CD14-positive monocyte (primary cell): ENCODE measurements around the gene IL20. TPM values are rescaled to one million over a fixed set of nuclear protein-coding genes. Genes with fewer than 3 reads are reported as not detected.

Experiments
- DNase-seq, 3 donors: peaks; one replicate each; pipeline ENCODE4 v3.0.0-alpha.2; 2011 to 2022
- H2AFZ ChIP-seq: 2 replicates; pipeline ENCODE4 v1.6.0; 2012; ENCODE audit warnings: mild to moderate bottlenecking, low read depth, low read length, inconsistent platforms; ENCODE audit not compliant: insufficient read depth, poor library complexity, severe bottlenecking
- H3K27ac ChIP-seq, 2 donors: 1 replicate in 1 of 2; 2 replicates in 1 of 2; pipeline ENCODE4 v1.5.1; 2012 to 2013; ENCODE audit warnings: low read length in 2 of 2, control low read depth in 1 of 2, inconsistent platforms in 1 of 2, low read depth in 1 of 2, mild to moderate bottlenecking in 1 of 2
- H3K27me3 ChIP-seq, 2 donors: one replicate each; pipeline versions ENCODE4 v1.6.0 to v1.6.1; 2011 to 2013; ENCODE audit warnings: low read length in 2 of 2; ENCODE audit not compliant: control insufficient read depth in 2 of 2, insufficient read depth in 2 of 2
- H3K36me3 ChIP-seq, 2 donors: replicated peaks in 1 of 2; 1 replicate in 1 of 2; 2 replicates in 1 of 2; pipeline versions ENCODE4 v1.5.1 to v1.6.1; 2012 to 2013; ENCODE audit warnings: low read length in 2 of 2, control low read depth in 1 of 2, inconsistent platforms in 1 of 2, mild to moderate bottlenecking in 1 of 2; ENCODE audit not compliant: insufficient read depth in 2 of 2, control insufficient read depth in 1 of 2
- H3K4me1 ChIP-seq, 2 donors: 1 replicate in 1 of 2; 2 replicates in 1 of 2; pipeline versions ENCODE4 v1.5.1 to v1.6.1; 2012 to 2013; ENCODE audit warnings: low read length in 2 of 2, control low read depth in 1 of 2, inconsistent platforms in 1 of 2, mild to moderate bottlenecking in 1 of 2, moderate library complexity in 1 of 2; ENCODE audit not compliant: insufficient read depth in 2 of 2, control insufficient read depth in 1 of 2
- H3K4me2 ChIP-seq: replicated peaks from 2 replicates; pipeline ENCODE3; 2012; ENCODE audit warnings: low read length, moderate library complexity, mild to moderate bottlenecking; ENCODE audit not compliant: poor library complexity, severe bottlenecking; ENCODE audit errors: extremely low read depth
- H3K4me3 ChIP-seq, 3 experiments: fragments of 200-600 bp in 1 of 3; sonication (generic) in 1 of 3; replicated peaks in 1 of 3; 1 replicate in 2 of 3; 2 replicates in 1 of 3; pipeline ENCODE4 v1.5.1; 2011 to 2013; ENCODE audit warnings: low read length in 3 of 3, mild to moderate bottlenecking in 3 of 3, control low read depth in 2 of 3, low read depth in 2 of 3, inconsistent platforms in 1 of 3, moderate library complexity in 1 of 3
- H3K79me2 ChIP-seq: 2 replicates; pipeline ENCODE4 v1.6.0; 2012; ENCODE audit warnings: mild to moderate bottlenecking, control low read depth, inconsistent platforms, low read length, moderate library complexity; ENCODE audit not compliant: insufficient read depth
- H3K9ac ChIP-seq: 2 replicates; pipeline ENCODE4 v1.6.0; 2017; ENCODE audit warnings: low read length, mild to moderate bottlenecking; ENCODE audit not compliant: insufficient read depth, poor library complexity, severe bottlenecking
- H3K9me3 ChIP-seq, 2 donors: replicated peaks in 1 of 2; 1 replicate in 1 of 2; 2 replicates in 1 of 2; pipeline versions ENCODE4 v1.5.1 to v1.6.1; 2012 to 2013; ENCODE audit warnings: low read length in 2 of 2, control low read depth in 1 of 2; ENCODE audit not compliant: control insufficient read depth in 1 of 2, insufficient read depth in 1 of 2
- H4K20me1 ChIP-seq: 2 replicates; pipeline ENCODE4 v1.6.0; 2012; ENCODE audit warnings: mild to moderate bottlenecking, low read length, control low read depth, moderate library complexity; ENCODE audit not compliant: insufficient read depth
- H3K27ac Mint-ChIP-seq, 7 donors: one replicate each; pipeline ENCODE4 v1.8.0; 2020; ENCODE audit warnings: mild to moderate bottlenecking in 7 of 7, mixed read lengths in 7 of 7, moderate library complexity in 6 of 7, inconsistent platforms in 2 of 7
- H3K27me3 Mint-ChIP-seq, 3 donors: one replicate each; pipeline ENCODE4 v1.8.0; 2021 to 2022; ENCODE audit warnings: low read depth in 3 of 3, mild to moderate bottlenecking in 3 of 3, mixed read lengths in 3 of 3, moderate library complexity in 3 of 3, inconsistent platforms in 1 of 3
- H3K36me3 Mint-ChIP-seq, 2 donors: one replicate each; pipeline ENCODE4 v1.8.0; 2020; ENCODE audit warnings: mixed read lengths in 2 of 2, inconsistent platforms in 1 of 2, mild to moderate bottlenecking in 1 of 2
- H3K4me1 Mint-ChIP-seq: one replicate; pipeline ENCODE4 v1.8.0; 2020; ENCODE audit warnings: mild to moderate bottlenecking, mixed read lengths
- H3K4me3 Mint-ChIP-seq, 2 donors: one replicate each; pipeline ENCODE4 v1.8.0; 2020; ENCODE audit warnings: mild to moderate bottlenecking in 2 of 2, mixed read lengths in 2 of 2, moderate library complexity in 1 of 2
- H3K9me3 Mint-ChIP-seq, 7 donors: one replicate each; pipeline ENCODE4 v1.8.0; 2020 to 2022; ENCODE audit warnings: mixed read lengths in 7 of 7, mild to moderate bottlenecking in 6 of 7, moderate library complexity in 6 of 7, inconsistent platforms in 2 of 7
- WGBS: methylation state at CpG from one replicate; pipeline ENCODE4 v1.1.5; 2013; ENCODE audit warnings: missing lambda C conversion rate; ENCODE audit not compliant: insufficient coverage; 5-methylcytosine and 5-hydroxymethylcytosine counted together
- intact Hi-C, 2 donors: fragments of 100-400 bp; cut with micrococcal nuclease; formaldehyde crosslinking; loops; one replicate each; pipeline versions ENCODE4 v1.15.0 to v1.15.1; 2023
- polyA plus RNA-seq, 3 donors: library from polyadenylated mRNA; depleted of rRNA in 1 of 3; unstranded in 2 of 3; stranded (reverse) in 1 of 3; fragments of 300-500 nt in 2 of 3; fragments of >200 nt in 1 of 3; fragmentation: Illumina TruSeq in 2 of 3; gene quantifications; 1 replicate in 2 of 3; 2 replicates in 1 of 3; pipeline ENCODE4 v1.2.3, GENCODE V29; 2012 to 2021
- TF ChIP-seq, protein P1 (sequence below): fragments of 200-600 bp; IDR thresholded peaks from one replicate; pipeline ENCODE4 v1.8.0; 2022; ENCODE audit warnings: antibody characterized with exemption, mild to moderate bottlenecking

IL20 gene
- polyA plus RNA-seq, 3 donors, result not detected

DNA sequence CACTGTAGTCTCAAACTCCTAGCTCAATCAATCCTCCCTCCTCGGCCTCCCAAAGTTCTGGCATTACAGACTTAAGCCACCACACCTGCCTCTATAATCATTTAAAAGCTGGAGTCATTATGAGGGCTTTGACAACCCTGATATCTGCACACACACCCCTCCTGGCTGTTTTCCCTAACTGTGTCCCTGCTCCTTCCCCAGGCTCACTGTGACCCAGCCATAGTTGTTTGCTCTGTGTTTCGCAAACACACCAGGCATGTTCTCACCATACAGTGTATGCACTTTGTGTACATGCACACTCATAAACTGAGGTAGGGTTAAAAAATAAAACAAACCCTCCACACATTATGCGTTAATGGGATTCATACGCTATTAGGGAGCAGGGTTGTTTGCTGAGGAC lies 21.8 kb upstream of the IL20 start:
- no peak overlapping the region for H3K4me2 ChIP-seq
- Mint-ChIP-seq H3K27ac (no peak overlapping the region), H3K4me3 (no peak overlapping the region), H3K4me1 (no peaks in the 10 kb centered on the region), H3K27me3 (peaks cover 0 to 10% (median 4%) of the 10 kb centered on the region in 3 donors), H3K9me3 (no peaks in the 10 kb centered on the region), H3K36me3 (no peaks in the 10 kb centered on the region)
- no peak overlapping the region for H2AFZ ChIP-seq
- no peaks in the 10 kb centered on the region for H3K79me2 ChIP-seq
- H3K4me1 ChIP-seq, result no peaks in the 10 kb centered on the region
- H4K20me1 ChIP-seq, result no peaks in the 10 kb centered on the region
- H3K27ac ChIP-seq, result no peak overlapping the region
- no peaks in the 10 kb centered on the region for H3K27me3 ChIP-seq
- H3K4me3 ChIP-seq, result no peak overlapping the region
- TF ChIP-seq, protein P1, sequence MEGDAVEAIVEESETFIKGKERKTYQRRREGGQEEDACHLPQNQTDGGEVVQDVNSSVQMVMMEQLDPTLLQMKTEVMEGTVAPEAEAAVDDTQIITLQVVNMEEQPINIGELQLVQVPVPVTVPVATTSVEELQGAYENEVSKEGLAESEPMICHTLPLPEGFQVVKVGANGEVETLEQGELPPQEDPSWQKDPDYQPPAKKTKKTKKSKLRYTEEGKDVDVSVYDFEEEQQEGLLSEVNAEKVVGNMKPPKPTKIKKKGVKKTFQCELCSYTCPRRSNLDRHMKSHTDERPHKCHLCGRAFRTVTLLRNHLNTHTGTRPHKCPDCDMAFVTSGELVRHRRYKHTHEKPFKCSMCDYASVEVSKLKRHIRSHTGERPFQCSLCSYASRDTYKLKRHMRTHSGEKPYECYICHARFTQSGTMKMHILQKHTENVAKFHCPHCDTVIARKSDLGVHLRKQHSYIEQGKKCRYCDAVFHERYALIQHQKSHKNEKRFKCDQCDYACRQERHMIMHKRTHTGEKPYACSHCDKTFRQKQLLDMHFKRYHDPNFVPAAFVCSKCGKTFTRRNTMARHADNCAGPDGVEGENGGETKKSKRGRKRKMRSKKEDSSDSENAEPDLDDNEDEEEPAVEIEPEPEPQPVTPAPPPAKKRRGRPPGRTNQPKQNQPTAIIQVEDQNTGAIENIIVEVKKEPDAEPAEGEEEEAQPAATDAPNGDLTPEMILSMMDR, result no peak
- no peaks in the 10 kb centered on the region for H3K36me3 ChIP-seq
- H3K9me3 ChIP-seq, result no peaks in the 10 kb centered on the region
- intact Hi-C loops, result no loop called here
- no peak for DNase-seq
- no peak overlapping the region for H3K9ac ChIP-seq
- WGBS, result 88% methylated on average over 1 of the region's 4 CpGs

- Histone ChIP-seq H3K36me3 (no peaks in the 10 kb centered on the region), H3K4me2 (no peak overlapping the region), H3K9ac (no peak overlapping the region), H3K79me2 (no peaks in the 10 kb centered on the region), H3K27ac (no peak overlapping the region), H4K20me1 (no peaks in the 10 kb centered on the region), H3K9me3 (no peaks in the 10 kb centered on the region), H3K4me1 (no peaks in the 10 kb centered on the region), H3K4me3 (no peak overlapping the region), H2AFZ (no peak overlapping the region), H3K27me3 (no peaks in the 10 kb centered on the region)
- Mint-ChIP-seq H3K36me3 (no peaks in the 10 kb centered on the region), H3K27me3 (peaks cover 2 to 7% (median 2%) of the 10 kb centered on the region in 3 donors), H3K4me3 (no peak overlapping the region), H3K9me3 (no peaks in the 10 kb centered on the region), H3K4me1 (peaks cover 3% of the 10 kb centered on the region), H3K27ac (no peak overlapping the region)
- no peak for DNase-seq
- intact Hi-C loops, result no loop called here
- TF ChIP-seq, protein P1, result no peak
These were observed 18.9 kb upstream of the IL20 start for GRCh38 chr1:206846487-206846886.
